Lower leg skin (tissue), 4 donors: Measurements from ENCODE around the gene TAS1R2. TPM values are rescaled to one million over a fixed set of nuclear protein-coding genes. Genes with fewer than 3 reads are reported as not detected.

ENCODE experiments used
- DNase-seq, 2 donors: peaks; one replicate each; pipeline ENCODE4 v3.0.0-alpha.2; 2019; ENCODE audit warnings: low spot score in 2 of 2
- H3K4me3 ChIP-seq: fragments of 200-600 bp; sonication (generic); 2 replicates; pipeline ENCODE4 v1.5.1; 2017; ENCODE audit warnings: mild to moderate bottlenecking, low read depth; ENCODE audit not compliant: poor library complexity, severe bottlenecking
- POLR2A ChIP-seq, 2 donors: fragments of 450-650 bp; IDR thresholded peaks; one replicate each; pipeline ENCODE4 v1.6.1; 2016 to 2017; ENCODE audit warnings: antibody characterized with exemption in 2 of 2, mild to moderate bottlenecking in 1 of 2, moderate library complexity in 1 of 2
- WGBS, 2 donors: methylation state at CpG; one replicate each; pipeline ENCODE4 v1.1.5; 2018; 5-methylcytosine and 5-hydroxymethylcytosine counted together
- intact Hi-C: fragments of 100-400 bp; cut with DNase I; formaldehyde crosslinking; loops from one replicate; pipeline ENCODE4 v1.15.0; 2023; ENCODE audit warnings: low total_unique reads
- total RNA-seq, 4 donors: library from RNA; depleted of rRNA; stranded (reverse); fragments of >200 nt; gene quantifications; one replicate each; pipeline ENCODE4 v1.1.0, GENCODE V29; 2016
- TF ChIP-seq, protein P1 (sequence below), 3 donors: fragments of 450-650 bp; IDR thresholded peaks; one replicate each; pipeline ENCODE4 v1.5.1; 2016; ENCODE audit warnings: antibody characterized with exemption in 3 of 3, mild to moderate bottlenecking in 3 of 3, moderate library complexity in 2 of 3

The TAS1R2 gene
- total RNA-seq, 4 donors from 2014 or later = 0.38 TPM; not detected in 3

DNA sequence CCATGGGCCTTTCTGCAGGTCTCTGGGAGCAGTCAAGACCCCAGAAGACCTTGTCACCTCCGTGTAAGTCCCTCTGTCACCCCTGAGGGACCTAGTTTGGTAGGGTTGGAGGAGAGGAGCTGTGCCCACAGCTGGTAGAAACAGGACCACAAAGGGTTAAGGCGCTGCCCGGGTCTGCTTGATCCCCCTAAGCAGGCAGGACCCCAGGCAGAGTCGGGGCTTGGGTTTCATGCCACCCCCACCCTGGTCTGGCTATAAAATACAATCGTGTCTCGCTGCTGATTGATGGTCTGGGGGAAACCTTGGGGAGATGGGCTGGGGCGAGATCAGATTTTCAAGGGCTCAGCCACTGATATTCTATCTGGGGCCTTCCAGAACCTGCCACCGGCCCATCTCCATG is 50.9 kb downstream of the TAS1R2 start:
- no peak for DNase-seq
- intact Hi-C loops = no loop called here
- WGBS, 2 donors = 65 to 74% methylated on average over 6 to 8 of the region's 8 CpGs
- H3K4me3 ChIP-seq = no peak overlapping the region
- TF ChIP-seq, protein P1, sequence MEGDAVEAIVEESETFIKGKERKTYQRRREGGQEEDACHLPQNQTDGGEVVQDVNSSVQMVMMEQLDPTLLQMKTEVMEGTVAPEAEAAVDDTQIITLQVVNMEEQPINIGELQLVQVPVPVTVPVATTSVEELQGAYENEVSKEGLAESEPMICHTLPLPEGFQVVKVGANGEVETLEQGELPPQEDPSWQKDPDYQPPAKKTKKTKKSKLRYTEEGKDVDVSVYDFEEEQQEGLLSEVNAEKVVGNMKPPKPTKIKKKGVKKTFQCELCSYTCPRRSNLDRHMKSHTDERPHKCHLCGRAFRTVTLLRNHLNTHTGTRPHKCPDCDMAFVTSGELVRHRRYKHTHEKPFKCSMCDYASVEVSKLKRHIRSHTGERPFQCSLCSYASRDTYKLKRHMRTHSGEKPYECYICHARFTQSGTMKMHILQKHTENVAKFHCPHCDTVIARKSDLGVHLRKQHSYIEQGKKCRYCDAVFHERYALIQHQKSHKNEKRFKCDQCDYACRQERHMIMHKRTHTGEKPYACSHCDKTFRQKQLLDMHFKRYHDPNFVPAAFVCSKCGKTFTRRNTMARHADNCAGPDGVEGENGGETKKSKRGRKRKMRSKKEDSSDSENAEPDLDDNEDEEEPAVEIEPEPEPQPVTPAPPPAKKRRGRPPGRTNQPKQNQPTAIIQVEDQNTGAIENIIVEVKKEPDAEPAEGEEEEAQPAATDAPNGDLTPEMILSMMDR (IDR thresholded peaks at IDR 0.05) = no peak
- no peak for TF ChIP-seq POLR2A (IDR thresholded peaks at IDR 0.05)

GRCh38 chr1:18807334-18808063 is 52.0 kb downstream of the TAS1R2 start:
- intact Hi-C loops = no loop called here
- H3K4me3 ChIP-seq = no peak overlapping the region
- no peak for DNase-seq
- no peak for TF ChIP-seq POLR2A (IDR thresholded peaks at IDR 0.05)
- TF ChIP-seq, protein P1 (IDR thresholded peaks at IDR 0.05) = no peak
- WGBS, 2 donors = 75 to 86% methylated on average over 6 to 10 of the region's 10 CpGs

DNA sequence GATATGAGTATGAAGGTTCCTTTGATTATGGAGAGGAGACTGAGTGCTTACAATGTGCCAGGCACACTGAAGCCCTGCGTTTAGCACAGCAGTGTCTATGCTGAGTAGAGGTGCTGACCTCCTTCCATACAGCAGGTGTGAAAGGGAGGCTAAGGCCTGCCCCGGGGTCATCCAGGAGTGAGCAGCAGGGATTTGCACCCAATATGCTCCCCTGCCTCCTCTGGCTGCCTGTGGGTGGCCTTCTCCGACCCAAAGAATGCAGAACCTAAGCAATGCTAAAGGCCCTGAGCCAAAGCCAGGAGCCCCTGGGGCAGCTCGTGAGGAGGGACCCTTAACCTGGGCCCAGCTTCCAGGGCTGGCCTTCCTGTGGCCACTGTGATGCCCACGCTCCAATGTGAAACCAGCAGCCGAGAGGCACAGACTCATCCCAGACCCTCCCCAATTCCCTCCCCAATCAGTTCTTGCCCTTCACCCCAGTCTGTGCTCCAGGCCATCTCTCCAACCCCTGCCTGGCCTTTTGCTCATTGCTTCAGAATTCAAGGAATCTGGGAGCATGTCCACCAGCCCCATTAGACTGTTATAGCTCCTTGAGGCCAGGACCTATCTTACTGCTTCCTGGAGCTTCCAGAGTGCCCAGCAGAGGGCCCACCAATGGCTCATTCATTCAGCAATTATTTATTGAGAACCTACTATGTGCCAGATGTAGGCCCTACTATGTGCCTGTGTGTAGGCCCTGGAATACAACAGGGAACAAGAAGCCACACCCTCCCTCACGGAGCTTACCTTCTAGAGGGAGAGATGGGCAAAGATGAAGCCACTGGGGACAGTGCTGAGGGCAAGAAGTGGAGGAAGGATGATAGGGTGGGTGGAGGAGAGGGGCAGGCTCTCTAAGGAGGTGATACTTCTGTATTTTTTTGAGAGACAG is 53.3 kb downstream of the TAS1R2 start:
- intact Hi-C loops = no loop called here
- H3K4me3 ChIP-seq = no peak overlapping the region
- DNase-seq = no peak
- TF ChIP-seq, protein P1 (IDR thresholded peaks at IDR 0.05) = no peak
- TF ChIP-seq POLR2A (IDR thresholded peaks at IDR 0.05) = no peak
- WGBS, 2 donors = 79 to 83% methylated on average over 7 of the region's 7 CpGs

DNA sequence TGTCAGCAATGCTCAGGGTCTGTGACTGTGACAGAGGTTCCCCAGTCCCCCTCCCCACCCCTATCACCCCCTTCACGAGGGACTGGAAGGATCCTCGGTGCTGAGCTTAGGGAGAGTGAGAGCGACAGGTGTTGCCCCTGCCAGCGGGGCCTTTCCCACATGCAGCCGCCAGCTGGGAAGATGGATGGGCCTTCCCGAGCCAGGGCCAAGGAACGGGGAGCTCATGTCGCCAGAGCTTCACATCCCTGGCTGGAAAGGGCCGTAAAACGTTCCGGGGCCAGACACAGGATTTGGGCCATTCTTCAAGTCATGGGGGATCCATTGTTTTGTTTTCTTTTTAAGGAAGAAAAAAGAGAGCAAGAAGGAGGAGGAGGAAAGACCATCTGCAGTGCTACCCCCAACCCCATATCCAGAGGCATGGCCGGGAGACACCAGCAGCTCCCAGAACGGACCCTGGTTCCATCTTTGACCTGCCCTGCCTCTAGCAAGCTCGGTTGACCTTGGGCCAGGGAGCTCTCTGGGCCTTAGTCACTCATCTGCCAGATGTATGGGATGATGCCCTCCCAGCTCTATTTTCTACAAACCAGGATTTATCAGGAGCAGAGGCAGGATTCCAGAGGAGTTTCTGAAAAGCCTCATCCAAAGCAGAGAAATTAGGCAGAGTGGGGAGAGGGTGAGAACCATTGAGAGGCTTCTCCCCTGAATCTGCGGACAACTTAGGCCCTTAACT is 54.1 kb downstream of the TAS1R2 start:
- 57 to 71% methylated on average over 10 to 14 of the region's 15 CpGs for WGBS, 2 donors
- no peak for DNase-seq
- H3K4me3 ChIP-seq = no peak overlapping the region
- intact Hi-C loops = no loop called here
- no peak for TF ChIP-seq POLR2A (IDR thresholded peaks at IDR 0.05)
- TF ChIP-seq, protein P1 (IDR thresholded peaks at IDR 0.05) = no peak

DNA sequence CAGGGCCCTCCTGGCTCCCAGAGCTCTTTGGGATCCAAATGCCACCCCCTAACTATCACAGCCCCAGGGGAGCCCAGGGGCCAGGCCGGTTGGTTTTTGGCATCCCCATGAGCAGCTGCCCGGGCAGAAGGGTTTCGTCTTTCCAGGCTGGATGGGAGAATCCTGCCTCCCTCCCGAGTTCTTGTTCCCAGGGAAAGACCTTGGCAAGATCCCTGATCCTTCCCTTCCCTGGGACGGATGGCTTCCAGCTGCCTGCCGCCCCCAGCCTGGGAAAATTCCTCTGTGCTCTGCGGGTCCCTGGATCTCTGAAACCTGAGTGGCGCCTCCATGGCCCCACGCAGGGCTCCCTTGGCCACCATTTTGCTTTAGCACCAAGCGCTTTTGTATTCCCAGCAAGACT is 55.6 kb downstream of the TAS1R2 start:
- 39 to 44% methylated on average over 9 to 10 of the region's 10 CpGs for WGBS, 2 donors
- TF ChIP-seq, protein P1 (IDR thresholded peaks at IDR 0.05) = no peak
- no peak for TF ChIP-seq POLR2A (IDR thresholded peaks at IDR 0.05)
- intact Hi-C loops = no loop called here
- no peak for DNase-seq
- H3K4me3 ChIP-seq = no peak overlapping the region
